ENCODE measurements around the gene HOXA5. TPM values are rescaled to one million over a fixed set of nuclear protein-coding genes. Genes with fewer than 3 reads are reported as not detected.

Gene HOXA5
- total RNA-seq, 1 donor from 2014 or later, result not detected

DNA sequence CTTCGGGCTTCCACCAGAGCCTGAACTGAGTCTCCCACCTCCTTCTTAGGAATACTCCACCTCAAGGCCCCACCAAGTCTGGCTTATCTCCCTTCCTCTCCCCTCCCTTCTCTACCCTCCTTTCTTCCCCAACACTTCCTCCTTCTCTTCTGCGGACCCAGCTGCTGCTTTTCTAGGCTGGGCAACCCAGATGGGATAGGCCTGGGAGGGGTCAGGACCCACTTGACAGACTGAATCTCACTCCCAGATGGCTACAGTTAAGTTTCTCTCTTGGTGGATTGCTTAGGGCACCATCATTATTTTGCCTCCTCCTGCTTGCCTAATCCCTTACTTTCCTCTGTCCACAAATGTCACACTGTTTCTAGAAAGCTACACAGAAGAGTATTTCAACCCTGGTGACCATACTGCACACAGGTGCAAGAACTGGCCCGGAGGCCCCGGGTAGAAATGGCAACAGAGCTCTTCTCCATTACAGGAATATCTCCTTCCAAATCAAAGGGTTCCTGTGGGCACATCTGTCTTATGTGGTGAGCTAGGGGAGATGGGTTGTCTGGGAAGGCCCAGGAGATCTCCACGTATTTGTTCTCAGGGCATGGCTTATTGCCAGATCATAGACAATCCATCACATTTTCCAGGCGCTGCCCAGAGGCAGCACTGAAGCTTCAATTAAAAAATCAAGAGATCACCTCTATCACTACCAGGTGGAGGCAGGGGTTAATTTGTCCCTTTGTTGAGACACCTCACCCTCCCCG, 46.7 kb upstream of the HOXA5 start:
- DNase-seq, result no peak
- Histone ChIP-seq H3K36me3 (no peaks in the 10 kb centered on the region), H3K27ac (replicated peaks) (no peak overlapping the region), H3K4me1 (peaks cover 50% of the 10 kb centered on the region), H3K4me3 (no peak overlapping the region), H3K27me3 (ENCODE audit: low read depth) (peaks cover 100% of the 10 kb centered on the region), H3K9me3 (replicated peaks) (no peaks in the 10 kb centered on the region)
- intact Hi-C loops (cut with micrococcal nuclease), result no loop called here
- TF ChIP-seq, protein P1, sequence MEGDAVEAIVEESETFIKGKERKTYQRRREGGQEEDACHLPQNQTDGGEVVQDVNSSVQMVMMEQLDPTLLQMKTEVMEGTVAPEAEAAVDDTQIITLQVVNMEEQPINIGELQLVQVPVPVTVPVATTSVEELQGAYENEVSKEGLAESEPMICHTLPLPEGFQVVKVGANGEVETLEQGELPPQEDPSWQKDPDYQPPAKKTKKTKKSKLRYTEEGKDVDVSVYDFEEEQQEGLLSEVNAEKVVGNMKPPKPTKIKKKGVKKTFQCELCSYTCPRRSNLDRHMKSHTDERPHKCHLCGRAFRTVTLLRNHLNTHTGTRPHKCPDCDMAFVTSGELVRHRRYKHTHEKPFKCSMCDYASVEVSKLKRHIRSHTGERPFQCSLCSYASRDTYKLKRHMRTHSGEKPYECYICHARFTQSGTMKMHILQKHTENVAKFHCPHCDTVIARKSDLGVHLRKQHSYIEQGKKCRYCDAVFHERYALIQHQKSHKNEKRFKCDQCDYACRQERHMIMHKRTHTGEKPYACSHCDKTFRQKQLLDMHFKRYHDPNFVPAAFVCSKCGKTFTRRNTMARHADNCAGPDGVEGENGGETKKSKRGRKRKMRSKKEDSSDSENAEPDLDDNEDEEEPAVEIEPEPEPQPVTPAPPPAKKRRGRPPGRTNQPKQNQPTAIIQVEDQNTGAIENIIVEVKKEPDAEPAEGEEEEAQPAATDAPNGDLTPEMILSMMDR (IDR thresholded peaks at IDR 0.05; ENCODE audit: borderline replicate concordance), result no peak

DNA sequence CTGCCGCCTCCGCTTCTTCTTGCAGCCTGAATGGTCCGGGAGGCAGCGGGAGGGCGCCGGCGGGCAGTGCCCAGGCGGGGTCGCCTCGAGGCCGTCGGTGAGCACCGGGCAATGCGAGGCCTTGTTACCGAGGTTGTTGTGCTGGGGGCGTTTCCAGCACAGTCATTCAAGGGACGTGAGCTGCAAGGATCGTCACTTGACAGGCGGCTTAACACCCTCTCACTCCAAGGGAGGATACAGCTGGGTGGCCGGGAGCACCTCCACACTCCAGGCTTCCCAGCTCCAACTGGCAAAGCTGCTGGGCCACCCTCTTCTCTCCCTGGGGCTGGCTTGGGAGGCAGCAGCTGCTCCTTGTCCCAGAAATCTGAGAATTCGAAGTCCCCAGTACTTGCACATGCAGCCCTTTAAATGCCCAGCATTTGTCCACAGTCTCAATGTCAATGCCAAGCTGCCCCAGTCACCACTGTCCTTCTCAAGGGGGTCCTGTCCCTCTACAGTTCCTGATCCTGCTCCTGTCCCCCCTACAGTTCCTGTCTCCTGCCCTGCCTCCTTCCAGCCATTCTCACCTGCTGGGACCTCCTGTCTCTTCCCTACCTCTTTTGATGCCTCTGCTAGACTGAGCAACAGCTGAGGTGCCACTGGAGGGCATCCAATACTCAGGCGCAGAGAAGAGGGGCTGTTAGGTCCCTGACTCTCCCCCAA, 46.0 kb upstream of the HOXA5 start:
- no peak for DNase-seq
- Histone ChIP-seq H3K4me1 (peaks cover 57% of the 10 kb centered on the region), H3K4me3 (peak overlapping the region; percentile 50), H3K36me3 (no peaks in the 10 kb centered on the region), H3K27me3 (ENCODE audit: low read depth) (peaks cover 100% of the 10 kb centered on the region), H3K9me3 (replicated peaks) (no peaks in the 10 kb centered on the region), H3K27ac (replicated peaks) (no peak overlapping the region)
- TF ChIP-seq, protein P1 (IDR thresholded peaks at IDR 0.05; ENCODE audit: borderline replicate concordance), result no peak
- intact Hi-C loops (cut with micrococcal nuclease), result no loop called here

DNA sequence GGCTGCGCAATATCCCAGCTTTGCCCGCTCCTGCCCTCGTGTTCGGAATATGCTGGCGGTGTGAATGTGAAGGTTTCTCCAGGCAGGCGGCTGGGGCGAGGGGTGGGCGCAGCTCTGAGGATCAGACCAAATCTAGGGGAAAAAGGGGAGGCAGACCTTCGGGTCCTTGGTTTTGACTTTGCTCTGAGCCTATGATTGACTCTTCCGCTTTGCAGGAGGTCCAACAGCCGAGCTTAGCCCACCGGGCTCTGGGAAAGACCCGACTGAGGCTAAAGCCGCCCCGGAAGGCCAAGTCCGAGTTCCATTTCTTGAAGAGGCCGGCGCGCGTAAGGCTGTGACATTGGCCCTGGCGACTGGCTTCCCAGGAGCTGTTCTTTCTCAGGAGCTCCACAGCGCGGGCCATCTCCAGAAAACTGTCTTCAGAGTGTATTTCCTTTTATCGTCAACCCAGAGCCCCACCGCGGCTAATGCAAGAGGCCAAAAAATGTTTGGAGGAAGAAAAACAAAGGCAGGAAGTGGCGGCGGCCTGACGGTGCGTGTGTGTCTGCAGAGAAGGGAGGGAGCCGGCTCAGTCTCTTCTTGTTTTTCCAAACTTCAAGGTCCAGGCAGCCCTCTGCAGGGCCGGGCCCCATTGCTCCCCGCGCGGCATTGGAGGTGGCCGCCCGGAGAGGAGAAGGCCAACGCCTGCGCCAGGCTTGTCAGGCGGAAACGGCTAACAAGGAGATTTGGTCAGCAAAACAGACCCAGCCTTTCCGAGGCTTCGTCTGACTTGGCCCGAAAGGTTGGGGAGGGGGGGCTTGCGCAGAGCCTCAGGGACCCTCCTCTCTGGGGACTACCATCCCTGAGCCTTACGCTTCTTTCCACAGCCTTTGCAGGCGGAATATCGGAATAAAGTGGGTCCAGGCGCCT, 45.2 kb upstream of the HOXA5 start:
- Histone ChIP-seq H3K27me3 (ENCODE audit: low read depth) (peaks cover 100% of the 10 kb centered on the region), H3K36me3 (no peaks in the 10 kb centered on the region), H3K4me1 (peaks cover 64% of the 10 kb centered on the region), H3K9me3 (replicated peaks) (no peaks in the 10 kb centered on the region), H3K27ac (replicated peaks) (no peak overlapping the region), H3K4me3 (peak overlapping the region; percentile 50)
- intact Hi-C loops (cut with micrococcal nuclease), result no loop called here
- DNase-seq, result no peak
- TF ChIP-seq, protein P1 (IDR thresholded peaks at IDR 0.05; ENCODE audit: borderline replicate concordance), result no peak

DNA sequence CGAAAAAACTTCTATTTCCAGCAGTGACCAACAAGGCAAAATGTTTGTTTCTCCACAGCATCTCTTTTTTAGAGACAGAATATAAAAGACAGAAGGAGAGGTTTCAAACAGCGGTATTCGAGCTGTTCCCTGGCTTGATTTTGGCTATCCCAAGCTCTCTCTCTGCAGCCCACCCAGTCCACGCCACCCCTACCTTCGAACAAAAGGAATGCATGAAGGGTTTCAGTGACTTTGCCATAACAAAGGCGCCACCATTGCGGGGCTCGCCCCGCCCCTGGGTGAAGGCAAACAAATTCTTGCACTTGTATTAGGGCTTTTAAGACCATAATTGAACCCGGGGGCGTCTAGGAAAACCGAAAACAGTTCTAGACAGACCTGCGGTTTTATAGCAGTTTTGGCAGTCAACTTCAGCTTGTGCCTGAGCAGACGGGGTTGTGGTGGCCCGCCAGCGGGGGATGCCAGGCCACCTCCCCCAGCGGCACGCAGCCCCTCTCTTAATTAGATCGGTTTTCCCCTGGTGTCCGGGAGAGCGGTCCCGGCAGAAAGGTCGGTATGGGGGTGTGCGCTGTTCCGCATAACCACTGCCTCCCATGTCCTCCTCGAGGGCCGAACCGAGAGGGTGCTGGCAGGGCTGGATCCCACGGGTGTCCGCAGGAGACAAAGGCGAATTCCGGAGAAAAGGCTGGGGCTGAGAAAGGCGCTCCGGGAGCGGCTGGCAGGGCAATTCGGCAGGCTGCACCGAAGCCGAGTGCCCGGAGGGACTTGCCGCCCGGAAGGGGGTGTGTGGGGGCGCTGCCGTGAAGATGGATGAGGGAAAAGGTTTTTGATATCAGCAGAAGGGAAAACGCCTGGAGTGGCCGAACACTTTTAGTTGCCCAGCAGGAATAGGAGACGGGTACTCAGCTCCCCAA, 44.2 kb upstream of the HOXA5 start:
- Histone ChIP-seq H3K9me3 (replicated peaks) (no peaks in the 10 kb centered on the region), H3K36me3 (no peaks in the 10 kb centered on the region), H3K27me3 (ENCODE audit: low read depth) (peaks cover 100% of the 10 kb centered on the region), H3K4me1 (peaks cover 62% of the 10 kb centered on the region), H3K4me3 (peak overlapping the region; percentile 50), H3K27ac (replicated peaks) (no peak overlapping the region)
- intact Hi-C loops (cut with micrococcal nuclease), result no loop called here
- DNase-seq, result no peak
- TF ChIP-seq, protein P1 (IDR thresholded peaks at IDR 0.05; ENCODE audit: borderline replicate concordance), result no peak
